GM18909 (cell line): ENCODE data around the gene DHX30.
A peak's percentile ranks its signal among the peaks of the same experiment; 100 is the strongest.
"Not testable (repeated sequence)": the region's sequence is repeated elsewhere in the genome, so short reads cannot be mapped to it uniquely, and the experiment has no call there.

Source experiments
- ATAC-seq: cut with Tn5 transposase; IDR thresholded peaks from one replicate; pipeline ENCODE4 v1.9.1; 2021; ENCODE audit warnings: mild to moderate bottlenecking; ENCODE audit not compliant: unreplicated experiment, poor library complexity

The DHX30 gene, protein sequence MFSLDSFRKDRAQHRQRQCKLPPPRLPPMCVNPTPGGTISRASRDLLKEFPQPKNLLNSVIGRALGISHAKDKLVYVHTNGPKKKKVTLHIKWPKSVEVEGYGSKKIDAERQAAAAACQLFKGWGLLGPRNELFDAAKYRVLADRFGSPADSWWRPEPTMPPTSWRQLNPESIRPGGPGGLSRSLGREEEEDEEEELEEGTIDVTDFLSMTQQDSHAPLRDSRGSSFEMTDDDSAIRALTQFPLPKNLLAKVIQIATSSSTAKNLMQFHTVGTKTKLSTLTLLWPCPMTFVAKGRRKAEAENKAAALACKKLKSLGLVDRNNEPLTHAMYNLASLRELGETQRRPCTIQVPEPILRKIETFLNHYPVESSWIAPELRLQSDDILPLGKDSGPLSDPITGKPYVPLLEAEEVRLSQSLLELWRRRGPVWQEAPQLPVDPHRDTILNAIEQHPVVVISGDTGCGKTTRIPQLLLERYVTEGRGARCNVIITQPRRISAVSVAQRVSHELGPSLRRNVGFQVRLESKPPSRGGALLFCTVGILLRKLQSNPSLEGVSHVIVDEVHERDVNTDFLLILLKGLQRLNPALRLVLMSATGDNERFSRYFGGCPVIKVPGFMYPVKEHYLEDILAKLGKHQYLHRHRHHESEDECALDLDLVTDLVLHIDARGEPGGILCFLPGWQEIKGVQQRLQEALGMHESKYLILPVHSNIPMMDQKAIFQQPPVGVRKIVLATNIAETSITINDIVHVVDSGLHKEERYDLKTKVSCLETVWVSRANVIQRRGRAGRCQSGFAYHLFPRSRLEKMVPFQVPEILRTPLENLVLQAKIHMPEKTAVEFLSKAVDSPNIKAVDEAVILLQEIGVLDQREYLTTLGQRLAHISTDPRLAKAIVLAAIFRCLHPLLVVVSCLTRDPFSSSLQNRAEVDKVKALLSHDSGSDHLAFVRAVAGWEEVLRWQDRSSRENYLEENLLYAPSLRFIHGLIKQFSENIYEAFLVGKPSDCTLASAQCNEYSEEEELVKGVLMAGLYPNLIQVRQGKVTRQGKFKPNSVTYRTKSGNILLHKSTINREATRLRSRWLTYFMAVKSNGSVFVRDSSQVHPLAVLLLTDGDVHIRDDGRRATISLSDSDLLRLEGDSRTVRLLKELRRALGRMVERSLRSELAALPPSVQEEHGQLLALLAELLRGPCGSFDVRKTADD

DNA sequence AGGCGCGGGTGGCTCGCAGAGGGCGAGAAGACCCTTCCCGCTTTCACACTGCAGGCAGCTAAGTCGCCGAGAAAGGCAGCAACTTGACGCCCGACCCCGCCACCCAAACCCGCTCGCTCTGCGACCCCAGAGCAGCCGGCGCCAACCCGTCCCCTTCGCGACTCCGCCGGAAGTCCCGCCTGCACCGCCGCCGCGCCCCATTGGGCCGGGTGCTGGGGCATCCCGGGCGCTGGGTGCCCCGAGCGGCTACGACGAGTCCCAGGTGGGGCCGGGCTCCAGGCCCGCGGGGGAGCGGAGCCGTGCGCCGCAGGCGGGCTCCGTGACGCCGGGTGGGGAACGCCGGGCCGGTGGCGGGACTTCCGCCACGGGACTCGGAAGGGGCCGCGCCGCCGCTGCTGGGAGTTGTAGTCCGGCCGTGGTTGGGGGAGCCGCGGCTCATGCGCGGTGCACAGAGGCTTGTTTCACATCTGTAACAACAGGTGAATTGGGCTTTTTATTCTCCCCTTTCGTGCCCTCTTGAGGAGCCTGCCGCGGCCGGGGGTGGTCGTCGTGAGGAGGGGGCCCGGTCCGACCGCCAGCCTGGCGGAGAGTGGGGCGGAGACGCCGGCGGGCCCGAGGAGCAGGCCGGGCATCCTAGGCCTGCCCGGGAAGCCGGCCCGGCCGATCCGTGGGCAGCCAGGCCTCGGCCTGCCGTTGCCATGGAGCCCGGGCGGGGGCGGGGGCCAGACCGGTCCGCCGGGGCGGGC is at the start of gene DHX30:
Gene DHX30, plus strand, starts transcription at position 405 of the 746 bp plus-strand sequence. CDS start 7,546 bp downstream, outside the sequence.
- ATAC-seq = peak; percentile 85

DNA sequence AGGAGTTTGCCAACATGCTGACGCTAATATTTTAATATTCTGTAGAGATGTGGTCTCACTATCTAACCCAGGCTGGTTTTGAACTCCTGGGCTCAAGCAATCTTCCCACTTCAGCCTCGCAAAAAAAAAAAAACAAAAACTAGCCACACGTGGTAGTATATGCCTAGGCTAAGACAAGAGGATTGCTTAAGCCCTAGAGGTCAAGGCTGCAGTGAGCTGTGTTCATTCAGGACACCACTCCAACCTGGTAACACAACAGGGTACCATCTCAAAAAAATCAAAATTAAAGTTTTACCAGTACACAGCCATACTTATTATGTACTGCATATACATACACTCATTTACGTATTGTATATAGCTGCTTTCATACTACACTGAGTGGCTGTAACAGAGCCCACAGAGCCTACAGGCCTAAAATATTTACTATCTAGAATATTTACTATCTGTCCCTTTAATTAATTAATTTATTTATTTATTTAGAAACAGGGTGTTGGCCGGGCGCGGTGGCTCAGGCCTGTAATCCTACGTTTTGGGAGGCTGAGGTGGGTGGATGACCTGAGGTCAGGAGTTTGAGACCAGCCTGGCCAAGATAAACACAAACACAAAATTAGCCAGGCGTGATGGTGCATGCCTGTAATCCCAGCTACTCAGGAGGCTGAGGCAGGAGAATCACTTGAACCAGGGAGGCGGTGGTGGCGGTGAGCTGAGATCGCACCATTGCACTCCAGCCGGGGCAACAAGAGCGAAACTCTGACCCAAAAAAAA is 44.5 kb upstream of the DHX30 start:
- ATAC-seq = no peak

DNA sequence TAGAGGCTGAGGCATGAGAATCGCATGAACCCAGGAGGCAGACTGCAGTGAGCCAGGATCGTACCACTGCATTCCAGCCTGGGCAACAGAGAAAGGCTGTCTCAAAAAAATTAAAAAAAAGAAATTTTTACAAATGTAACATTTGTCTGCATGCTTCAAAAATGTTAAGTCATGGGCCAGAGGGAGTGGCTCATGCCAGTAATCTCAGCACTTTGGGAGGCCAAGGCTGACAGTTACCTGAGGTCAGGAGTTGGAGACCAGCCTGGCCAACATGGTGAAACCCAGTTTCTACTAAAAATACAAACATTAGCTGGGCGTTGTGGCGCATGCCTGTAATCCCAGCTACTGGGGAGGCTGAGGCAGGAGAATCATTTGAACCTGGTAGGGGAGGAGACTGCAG is 42.7 kb upstream of the DHX30 start:
- ATAC-seq = not testable (repeated sequence)

DNA sequence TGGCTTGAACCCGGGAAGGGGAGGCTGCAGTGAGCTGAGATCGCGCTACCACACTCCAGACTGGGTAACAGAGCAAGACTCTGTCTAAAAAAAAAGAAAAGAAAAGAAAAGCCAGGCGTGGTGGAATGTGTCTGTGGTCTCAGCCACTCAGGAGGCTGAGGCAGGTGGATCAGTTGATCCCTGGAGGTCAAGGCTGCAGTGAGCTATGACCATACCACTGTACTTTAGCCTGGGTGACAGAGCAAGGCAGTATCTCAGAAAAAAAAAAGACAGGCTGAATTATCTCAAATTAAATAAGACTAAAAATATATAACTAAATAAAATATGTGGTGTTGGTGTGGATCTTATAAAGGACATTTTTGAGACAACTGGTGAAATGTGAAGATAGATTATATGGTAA is 41.9 kb upstream of the DHX30 start:
- no peak for ATAC-seq

DNA sequence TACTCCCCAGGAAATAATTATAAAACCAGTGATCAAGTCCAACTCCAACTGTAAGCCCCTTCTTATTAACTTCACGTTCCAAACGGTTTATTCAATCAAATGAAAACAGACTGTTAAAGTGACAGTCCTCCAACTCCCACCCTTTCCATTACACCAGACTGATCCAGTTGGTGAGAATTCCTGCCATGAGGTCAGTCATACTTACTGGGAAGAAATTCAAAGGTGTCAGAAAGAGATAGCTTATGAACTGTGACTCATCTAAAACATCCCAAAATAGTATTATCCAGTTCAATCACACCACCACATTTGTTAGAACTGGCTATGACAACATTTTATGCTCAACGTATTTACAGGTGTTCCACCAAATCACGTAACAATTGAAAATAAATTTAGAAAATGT is 40.7 kb upstream of the DHX30 start:
- ATAC-seq = no peak

DNA sequence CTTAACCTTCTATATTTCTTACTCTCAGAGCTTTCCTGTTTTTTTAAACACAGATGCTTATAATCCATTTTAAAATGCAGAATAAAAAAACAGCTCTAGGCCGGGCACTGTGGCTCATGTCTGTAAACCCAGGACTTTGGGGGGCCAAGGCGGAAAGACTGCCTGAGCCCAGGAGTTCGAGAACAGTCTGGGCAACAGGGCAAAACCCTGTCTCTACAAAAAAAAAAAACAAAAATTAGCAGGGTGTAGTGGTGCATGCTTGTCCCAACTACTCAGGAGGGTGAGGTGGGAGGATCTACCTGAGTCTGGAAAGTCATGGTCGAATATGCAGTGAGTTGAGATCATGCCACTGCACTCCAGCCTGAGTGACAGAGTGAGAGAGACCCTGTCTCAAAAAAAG is 36.8 kb upstream of the DHX30 start:
- no peak for ATAC-seq

DNA sequence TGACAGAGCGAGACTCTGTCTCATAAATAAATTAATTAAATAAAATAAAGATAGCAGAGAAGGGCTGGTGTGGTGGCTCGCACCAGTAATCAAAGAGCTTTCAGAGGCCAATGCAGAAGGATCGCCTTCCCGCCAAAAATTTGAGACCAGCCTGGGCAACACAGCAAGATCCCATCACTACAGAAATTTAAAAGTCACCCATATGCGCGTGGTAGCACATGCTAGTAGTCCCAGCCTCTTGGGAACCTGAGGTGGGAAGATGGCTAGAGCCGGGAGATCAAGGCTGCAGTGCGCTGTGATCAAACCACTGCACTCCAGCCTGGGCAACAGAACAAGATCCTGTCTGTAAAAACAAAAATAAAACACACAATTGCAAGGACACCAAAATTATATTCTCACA is 30.9 kb upstream of the DHX30 start:
- no peak for ATAC-seq

DNA sequence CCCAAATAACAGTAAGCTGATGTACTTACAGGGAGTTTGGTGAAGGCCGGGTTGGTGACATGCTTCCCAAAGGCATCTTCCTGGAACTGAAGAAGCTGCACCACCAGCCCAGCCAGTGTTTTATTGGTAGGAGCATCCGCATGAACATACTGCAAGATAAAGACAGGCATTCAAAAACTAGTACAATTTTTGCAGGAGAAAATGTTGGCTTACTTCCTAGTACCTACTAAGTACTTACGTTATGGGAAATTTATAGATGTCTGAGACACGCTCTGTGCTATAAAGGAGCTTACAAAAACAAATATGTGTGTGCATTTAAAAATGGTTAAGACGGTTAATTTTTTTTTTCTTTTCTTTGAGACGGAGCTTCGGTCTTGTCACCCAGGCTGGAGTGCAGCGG is 30.1 kb upstream of the DHX30 start:
- ATAC-seq = no peak

DNA sequence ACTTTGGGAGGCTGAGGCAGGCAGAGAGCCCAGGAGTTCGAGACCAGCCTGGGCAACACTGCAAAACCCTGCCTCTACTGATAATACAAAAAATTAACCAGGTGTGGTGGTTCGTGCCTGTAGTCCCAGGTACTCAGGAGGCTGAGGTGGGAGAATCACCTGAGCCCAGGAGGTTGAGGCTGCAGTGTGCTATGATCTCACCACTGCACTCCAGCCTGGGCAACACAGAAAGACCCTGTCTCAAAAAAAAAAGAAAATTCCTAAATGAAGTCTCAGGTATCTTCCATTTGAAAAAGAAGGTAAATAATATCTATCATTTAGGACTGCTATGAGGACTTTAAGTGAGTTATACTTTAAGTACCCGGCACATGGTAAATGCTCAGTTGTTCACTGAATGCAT is 24.2 kb upstream of the DHX30 start:
- no peak for ATAC-seq

DNA sequence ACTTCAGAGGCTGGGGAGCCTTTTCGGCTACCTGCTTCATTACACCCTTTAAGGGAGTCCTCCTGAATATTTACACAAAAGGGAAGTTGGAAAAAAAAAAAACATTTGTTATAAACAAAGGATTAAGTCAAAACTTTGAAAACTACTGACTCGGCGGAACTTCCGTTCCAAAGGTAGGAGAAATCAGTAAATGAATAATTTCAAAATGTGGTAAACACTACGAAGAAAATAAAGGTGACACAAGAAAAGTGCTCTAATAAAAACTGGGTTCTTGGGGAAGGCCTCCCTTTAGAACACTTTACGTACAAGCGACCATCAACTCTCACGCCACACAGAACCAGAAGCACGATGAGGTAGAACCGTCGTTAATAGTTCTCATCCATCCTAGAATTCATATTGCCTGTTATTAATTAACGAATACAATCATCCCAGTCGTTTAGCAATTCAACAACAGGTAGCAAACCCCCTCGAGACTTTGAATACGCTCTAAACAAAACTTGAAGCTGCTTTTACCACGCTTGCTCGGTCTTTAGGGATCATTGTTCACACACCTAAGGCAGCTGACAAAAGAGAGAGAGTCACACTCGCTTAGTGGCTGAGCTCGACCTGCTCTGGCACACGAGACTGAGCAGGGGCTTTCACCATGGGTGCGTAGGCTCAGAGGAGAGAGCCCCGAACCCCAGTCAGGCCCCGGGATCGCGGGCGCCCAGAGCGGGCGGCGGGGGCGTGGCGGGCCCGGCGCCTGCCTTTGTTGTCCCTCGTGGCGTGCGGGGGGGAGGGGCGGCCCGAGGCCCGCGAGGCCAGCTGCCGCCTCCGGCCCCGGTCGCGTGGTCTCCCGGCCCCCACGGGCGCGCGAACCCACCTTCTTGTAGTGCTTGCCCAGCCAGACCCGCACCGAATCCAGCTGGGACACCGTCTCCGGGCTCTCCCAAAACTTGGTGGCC is 21.9 kb upstream of the DHX30 start:
- ATAC-seq = peak; percentile 40

DNA sequence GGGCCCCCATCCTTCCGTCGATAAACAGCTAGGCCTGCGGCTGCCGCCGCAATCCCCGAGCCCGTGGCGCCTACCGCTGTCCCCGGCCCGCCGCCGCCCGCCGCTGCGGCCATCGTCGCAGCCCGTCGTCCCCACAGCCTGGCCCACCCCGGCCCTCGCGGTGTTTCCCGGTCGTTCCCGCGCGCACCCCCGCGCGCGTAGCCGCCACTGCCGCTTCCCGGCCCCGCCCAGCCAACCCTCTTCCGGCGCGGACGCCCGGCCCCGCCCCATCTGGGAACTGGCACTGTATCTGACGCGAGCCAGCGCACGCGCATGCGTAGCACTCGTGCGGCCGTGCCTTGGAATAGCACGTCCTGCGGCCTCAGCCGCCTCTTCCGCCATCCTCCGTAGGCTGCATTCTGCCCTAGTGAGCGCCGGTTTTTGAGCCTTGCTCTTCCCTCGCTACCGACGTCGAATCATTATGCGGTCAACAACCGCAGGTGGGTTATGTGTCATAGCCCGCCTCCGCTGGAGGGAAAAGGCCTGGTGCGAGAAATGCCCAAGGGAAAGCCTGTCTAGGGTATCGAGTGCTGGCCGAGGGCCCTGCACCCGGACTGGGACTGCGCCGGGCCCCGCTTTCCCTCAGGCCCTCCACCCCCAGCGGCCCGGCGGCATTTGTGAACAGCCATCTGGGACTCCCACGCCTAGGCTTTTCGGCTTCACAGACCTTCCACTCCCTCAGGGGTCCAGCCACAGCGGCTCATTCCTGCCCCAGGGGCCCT is 21.1 kb upstream of the DHX30 start, which contains the start of gene SMARCC1:
Gene SMARCC1, minus strand, starts transcription at position 209 of the 761 bp plus-strand sequence. Its CDS starts 96 bp downstream, at position 113.
- ATAC-seq = peak; percentile 80

DNA sequence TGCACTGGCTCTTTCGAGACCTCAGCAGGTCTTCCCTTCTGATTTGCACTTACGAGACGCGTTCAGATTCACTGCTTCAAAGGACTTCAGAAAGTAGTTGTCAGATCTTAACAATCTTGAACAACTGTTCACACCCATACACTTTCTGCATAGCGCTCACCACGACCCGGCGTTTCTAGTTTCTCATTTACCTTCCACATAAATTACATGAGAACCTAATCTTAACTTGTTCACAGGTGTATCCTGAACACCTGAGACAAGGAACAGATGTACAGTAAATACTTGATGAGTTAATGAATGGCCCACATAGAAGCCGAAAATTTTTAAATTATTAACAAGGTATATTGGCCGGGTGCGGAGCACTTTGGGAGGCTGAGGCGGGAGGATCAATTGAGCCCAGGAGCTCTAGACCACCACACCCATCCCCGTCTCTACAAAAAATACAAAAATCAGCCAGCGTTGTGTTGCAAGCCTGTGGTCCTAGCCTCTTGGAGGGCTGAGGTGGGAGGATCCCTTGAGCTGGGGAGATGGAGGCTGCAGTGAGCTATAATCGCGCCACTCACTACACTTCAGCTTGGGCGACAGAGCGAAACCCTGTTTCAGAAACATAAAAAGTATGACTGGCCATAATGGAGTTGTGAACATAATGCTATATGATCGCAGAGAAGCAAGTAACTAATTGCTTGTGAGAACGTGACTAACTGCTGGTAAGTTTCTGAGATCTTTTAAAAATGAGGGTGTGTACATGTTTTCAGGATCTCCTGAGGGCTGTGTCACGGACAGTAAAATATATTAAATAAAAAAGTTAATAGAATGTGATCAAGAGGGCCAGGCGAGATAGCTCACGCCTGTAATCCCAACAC is 20.3 kb upstream of the DHX30 start:
- ATAC-seq = peak; percentile 7

DNA sequence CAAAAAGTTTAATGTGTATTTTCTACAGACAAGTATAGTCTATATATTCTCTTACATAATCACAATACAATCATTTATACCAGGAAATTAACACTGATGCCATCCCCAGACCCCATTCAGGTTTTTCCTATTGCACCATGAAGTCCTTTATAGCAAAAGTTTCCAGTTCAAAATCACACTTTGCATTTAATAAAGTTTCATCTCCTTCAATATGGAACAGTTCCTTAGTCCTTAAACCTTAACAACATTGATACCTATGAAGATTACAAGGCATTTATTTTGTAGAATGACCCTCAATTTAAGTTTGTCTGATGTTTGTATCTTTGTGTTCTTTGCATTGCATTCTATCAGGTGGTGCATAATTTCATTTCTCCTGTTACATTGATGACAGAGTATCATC is 19.3 kb upstream of the DHX30 start:
- no peak for ATAC-seq

DNA sequence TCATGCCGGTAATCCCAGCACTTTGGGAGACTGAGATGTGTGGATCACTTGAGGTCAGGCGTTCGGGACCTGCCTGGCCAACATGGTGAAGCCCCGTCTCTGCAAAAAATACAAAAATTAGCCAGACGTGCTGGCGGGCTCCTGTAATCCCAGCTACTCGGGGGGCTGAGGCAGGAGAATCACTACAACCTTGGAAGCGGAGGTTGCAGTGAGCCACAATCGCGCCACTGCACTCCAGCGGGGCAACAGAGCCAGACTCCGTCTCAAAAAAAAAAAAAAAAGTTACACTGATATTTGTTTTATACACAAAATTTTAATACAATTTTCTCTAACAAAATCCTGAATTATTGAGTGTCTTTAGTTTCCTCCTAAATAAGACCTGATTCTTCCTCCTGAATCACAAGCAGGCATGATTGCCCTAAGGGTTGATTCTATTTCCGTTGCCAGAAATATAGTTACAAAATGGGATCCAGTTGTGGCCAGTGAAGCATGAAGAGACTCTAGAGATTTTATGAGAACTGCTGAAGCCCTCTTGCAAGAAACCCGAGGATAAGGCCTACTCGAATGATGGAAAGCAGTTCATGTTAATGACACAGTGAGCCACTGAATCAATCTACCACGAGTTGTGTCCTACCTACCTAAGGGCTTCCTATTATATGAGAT is 11.6 kb upstream of the DHX30 start:
- ATAC-seq = no peak

DNA sequence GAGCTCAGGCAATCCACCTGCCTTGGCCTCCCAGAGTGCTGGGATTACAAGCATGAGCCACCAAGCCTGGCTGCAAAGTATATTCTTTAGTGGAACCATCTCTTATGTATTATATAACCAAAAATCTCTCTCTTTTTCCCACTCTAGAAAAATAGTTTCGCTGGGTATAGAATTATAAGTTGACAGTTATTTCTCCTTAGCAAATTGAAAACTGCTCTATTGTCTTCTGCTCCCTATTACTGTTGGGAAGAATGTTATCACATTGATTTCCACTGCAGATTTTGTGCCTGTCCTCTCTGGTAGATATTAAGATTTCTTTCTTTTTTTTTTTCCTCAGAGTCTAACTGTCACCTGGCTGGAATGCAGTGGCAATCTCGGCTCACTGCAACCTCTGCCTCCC is 10.2 kb upstream of the DHX30 start:
- ATAC-seq = no peak

DNA sequence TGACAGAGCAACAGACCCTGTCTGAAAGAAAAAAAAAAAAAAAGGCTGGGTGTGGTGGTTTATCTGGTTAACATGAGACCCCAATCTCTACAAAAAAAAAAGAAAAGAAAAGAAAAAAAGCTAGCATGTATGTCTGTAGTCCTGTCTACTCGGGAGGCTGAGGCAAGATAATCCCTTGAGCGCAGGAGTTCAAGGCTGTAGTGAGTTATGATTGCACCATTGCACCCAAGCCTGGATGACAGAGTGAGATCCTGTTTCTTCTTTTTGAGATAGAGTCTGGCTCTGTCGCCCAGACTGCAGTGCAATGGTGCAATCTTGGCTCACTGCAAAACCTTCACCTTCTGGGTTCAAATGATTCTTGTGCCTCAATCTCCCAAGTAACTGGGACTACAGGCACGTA is 8.4 kb upstream of the DHX30 start:
- no peak for ATAC-seq
